K562 (cell line): ENCODE measurements around the gene PNMT. TPM values are rescaled to one million over a fixed set of nuclear protein-coding genes. Genes with fewer than 3 reads are reported as not detected.

ENCODE experiments used
- ATAC-seq: fragments of 200-7000 bp; cut with Tn5 transposase; 3 replicates; pipeline ENCODE4 v1.9.1; 2020; ENCODE audit warnings: moderate library complexity
- BruUV-seq: library from RNA; stranded (reverse); fragments of 400-500 nt; replicated peaks from 2 replicates; lab custom pipeline; 2021; lab: Mats Ljungman, UMichigan
- CTCF ChIA-PET: fragments of 300-600 bp; formaldehyde crosslinking; extraction: SDS; loops from one replicate; lab custom pipeline; 2021; ENCODE audit warnings: low intra/inter-chr PET ratio; lab: Yijun Ruan, JAX
- POLR2A ChIA-PET: fragments of 300-600, 350-650 bp; sonication (Branson Sonifier 250); formaldehyde crosslinking; extraction: SDS; loops from one replicate; lab custom pipeline; 2021; ENCODE audit warnings: antibody characterized with exemption, inconsistent platforms; lab: Yijun Ruan, JAX
- DNase-seq, 4 experiments: peaks; one replicate each; pipeline versions ENCODE4 v3.0.0 to v3.0.0-alpha.2; 2011 to 2018; ENCODE audit warnings: low spot score in 3 of 4, mixed read lengths in 3 of 4; ENCODE audit errors: extremely low read depth in 1 of 4
- FAIRE-seq: peaks from 2 replicates; lab custom pipeline; 2011; peaks lifted over from hg19 to GRCh38; lab: Jason Lieb, UNC
- H2AFZ ChIP-seq: 2 replicates; pipeline ENCODE4 v1.6.0; 2011; ENCODE audit warnings: low read depth, low read length, control low read depth, inconsistent platforms
- H3K27ac ChIP-seq: fragments of 200-600 bp; 3 replicates; pipeline ENCODE4 v1.8.0; 2011; ENCODE audit warnings: low read depth, mild to moderate bottlenecking, control low read depth, inconsistent platforms, low read length, moderate library complexity, mixed read lengths; ENCODE audit errors: extremely low read depth
- H3K27me3 ChIP-seq, 2 experiments: fragments of 300-600 bp in 1 of 2; 2 replicates in 1 of 2; 3 replicates in 1 of 2; pipeline versions ENCODE4 v1.6.0 to v1.8.0; 2011; ENCODE audit warnings: inconsistent platforms in 2 of 2, low read length in 2 of 2, mild to moderate bottlenecking in 1 of 2, mixed read lengths in 1 of 2, moderate library complexity in 1 of 2; ENCODE audit not compliant: control insufficient read depth in 2 of 2, insufficient read depth in 2 of 2
- H3K36me3 ChIP-seq: fragments of 300-600 bp; 3 replicates; pipeline ENCODE4 v1.8.0; 2011; ENCODE audit warnings: mild to moderate bottlenecking, low read length, inconsistent platforms; ENCODE audit not compliant: control insufficient read depth, insufficient read depth
- H3K4me1 ChIP-seq, 2 experiments: fragments of 200-600 bp in 1 of 2; replicated peaks in 1 of 2; 2 replicates in 1 of 2; 3 replicates in 1 of 2; pipeline versions ENCODE4 v1.5.1 to v1.8.0; 2011; ENCODE audit warnings: inconsistent platforms in 2 of 2, low read length in 2 of 2, mild to moderate bottlenecking in 1 of 2, mixed read lengths in 1 of 2, moderate library complexity in 1 of 2; ENCODE audit not compliant: control insufficient read depth in 2 of 2, insufficient read depth in 2 of 2
- H3K4me2 ChIP-seq: 2 replicates; pipeline ENCODE4 v1.6.1; 2011; ENCODE audit warnings: low read length, control low read depth, inconsistent platforms, mixed read lengths; ENCODE audit not compliant: insufficient read depth
- H3K4me3 ChIP-seq: fragments of 200-600 bp; sonication (generic), shearing (Covaris generic); 2 replicates; pipeline ENCODE4 v1.5.1; 2016; ENCODE audit warnings: control low read depth, inconsistent platforms
- H3K79me2 ChIP-seq: fragments of 200-600 bp; 3 replicates; pipeline ENCODE4 v1.8.0; 2011; ENCODE audit warnings: low read length, inconsistent platforms; ENCODE audit not compliant: control insufficient read depth, insufficient read depth
- H3K9ac ChIP-seq, 2 experiments: 2 replicates each; pipeline versions ENCODE4 v1.6.0 to v1.6.1; 2011; ENCODE audit warnings: low read depth in 2 of 2, low read length in 2 of 2, control low read depth in 1 of 2, inconsistent platforms in 1 of 2, mild to moderate bottlenecking in 1 of 2, mixed read lengths in 1 of 2; ENCODE audit not compliant: insufficient read depth in 1 of 2
- H3K9me1 ChIP-seq: one replicate; pipeline ENCODE4 v1.6.0; 2011; ENCODE audit warnings: inconsistent platforms, mild to moderate bottlenecking, low read length, moderate library complexity; ENCODE audit not compliant: control insufficient read depth, insufficient read depth
- H3K9me3 ChIP-seq: replicated peaks from 2 replicates; pipeline ENCODE4 v1.5.1; 2011; ENCODE audit warnings: low read depth, low read length, inconsistent platforms; ENCODE audit not compliant: control insufficient read depth, insufficient read depth
- H4K20me1 ChIP-seq: replicated peaks from 2 replicates; pipeline ENCODE4 v1.6.1; 2011; ENCODE audit warnings: low read length, inconsistent platforms, mixed read lengths; ENCODE audit not compliant: control insufficient read depth, insufficient read depth
- ARID2 ChIP-seq: fragments of 450-650 bp; IDR thresholded peaks from 2 replicates; pipeline ENCODE4 v1.6.1; 2017; ENCODE audit warnings: antibody characterized with exemption, mild to moderate bottlenecking
- ZBTB49 ChIP-seq: sonication (generic); formaldehyde crosslinking; IDR thresholded peaks from 2 replicates; pipeline ENCODE4 v1.8.0; 2022; ENCODE audit warnings: missing genetic modification reagents, mild to moderate bottlenecking, borderline replicate concordance
- ZNF583 ChIP-seq: fragments of 250-450 bp; sonication (Bioruptor Pico); IDR thresholded peaks from 2 replicates; pipeline ENCODE4 v1.4.0; 2020
- ZNF76 ChIP-seq: fragments of 250-450 bp; sonication (Bioruptor Pico); IDR thresholded peaks from 2 replicates; pipeline ENCODE4 v1.4.0; 2020; ENCODE audit warnings: mild to moderate bottlenecking, moderate library complexity, borderline replicate concordance
- WGBS: fragments of 100-300 bp; shearing (Covaris generic); methylation state at CpG from one replicate; pipeline ENCODE4 v1.1.6; 2016; ENCODE audit warnings: low coverage, mixed read lengths; ENCODE audit not compliant: insufficient coverage; ENCODE audit errors: missing lambda C conversion rate; 5-methylcytosine and 5-hydroxymethylcytosine counted together
- in situ Hi-C: fragments of 300-500 bp; cut with MboI; formaldehyde crosslinking; loops from 4 replicates; pipeline ENCODE4 v1.15.0; 2018; ENCODE audit warnings: inconsistent platforms, mixed read lengths
- intact Hi-C: fragments of 100-400 bp; cut with micrococcal nuclease; formaldehyde crosslinking; loops from 2 replicates; pipeline ENCODE4 v1.14.2; 2022
- polyA plus RNA-seq, 8 experiments: library from polyadenylated mRNA; depleted of rRNA in 4 of 8; stranded (reverse) in 5 of 8; unstranded in 3 of 8; fragments of >200 nt; fragmentation: Nextera tagmentation in 2 of 8; fragmentation: Illumina TruSeq in 1 of 8; extraction: Ambion mirVana in 2 of 8; extraction: Trizol in 1 of 8; gene quantifications; 2 replicates each; pipeline versions ENCODE4 v1.2.1 to v1.2.3, GENCODE V29; 2011 to 2014; ENCODE audit warnings: inconsistent platforms in 1 of 8, missing spikeins in 1 of 8
- total RNA-seq, 7 experiments: library from RNA; depleted of rRNA in 6 of 7; stranded (reverse); fragments of >200 nt in 6 of 7; fragmentation: Illumina TruSeq in 2 of 7; extraction: Trizol in 2 of 7; gene quantifications; 2 replicates each; pipeline versions ENCODE4 v1.2.1 to v1.2.3, GENCODE V29; 2011 to 2021; ENCODE audit warnings: low replicate concordance in 1 of 7

PNMT gene
- total and polyA plus RNA-seq, 9 of the 15 experiments (the other 6 are each of a cell fraction or from before 2014, with no cell fraction given), result 0.55 to 18.1 (median 5.8) TPM

- Histone ChIP-seq H3K27ac (peak overlapping the region; percentile 34; the same call in 2 of the 3 replicates), H3K9me1 (no peaks in the 10 kb centered on the region), H3K79me2 (peaks cover 59% of the 10 kb centered on the region), H4K20me1 (0 out of 2 replicates have a peak, but pooled peaks cover 4% of the 10 kb centered on the region), H3K9ac (peak overlapping the region in 1 of 2 experiments; percentile 89; a peak in 2 of 4 replicates), H3K27me3 (no peaks in the 10 kb centered on the region), H3K36me3 (peaks cover 37% of the 10 kb centered on the region), H3K9me3 (no peaks in the 10 kb centered on the region), H3K4me2 (no peak overlapping the region), H2AFZ (no peak overlapping the region), H3K4me1 (peaks cover 58 to 69% of the 10 kb centered on the region in 2 experiments), H3K4me3 (no peak overlapping the region)
- POLR2A ChIA-PET, result interaction anchor here (0.5 to 1.8 kb wide), 6 partner anchors 14 to 671 kb away, joined by 3 to 7 read pairs (median 3); no protein-coding TSS in a partner anchor
- CTCF ChIA-PET, result no interaction called here
- in situ Hi-C loops, result no loop called here
- ATAC-seq (no peak), DNase-seq (no peak), FAIRE-seq (no peak)
- intact Hi-C loops, result no loop called here
- no TSS peak for BruUV-seq
- TF ChIP-seq ZNF583 (CRISPR knock-in tag), result no peak
- TF ChIP-seq ZNF76 (CRISPR knock-in tag), result no peak
- no peak for TF ChIP-seq ZBTB49
- no peak for TF ChIP-seq ARID2
- WGBS, result 78% methylated on average over 8 of the region's 8 CpGs
These were observed 16.2 kb upstream of the PNMT start for GRCh38 chr17:39651923-39652586.
